Immature natural killer cell (primary cell): Measurements from ENCODE around the gene CBL. TPM values are rescaled to one million over a fixed set of nuclear protein-coding genes. Genes with fewer than 3 reads are reported as not detected.
A peak's percentile ranks its signal among the peaks of the same experiment; 100 is the strongest.

ENCODE experiments used
- DNase-seq, 3 donors: peaks; one replicate each; pipeline ENCODE4 v3.0.0; 2022; ENCODE audit warnings: mixed read lengths in 1 of 3
- H3K27ac Mint-ChIP-seq, 6 donors: one replicate each; pipeline ENCODE4 v1.8.0; 2020; ENCODE audit warnings: mixed read lengths in 6 of 6, mild to moderate bottlenecking in 5 of 6, inconsistent platforms in 4 of 6, moderate library complexity in 3 of 6
- H3K27me3 Mint-ChIP-seq, 3 donors: one replicate each; pipeline ENCODE4 v1.8.0; 2020 to 2021; ENCODE audit warnings: low read depth in 3 of 3, mild to moderate bottlenecking in 3 of 3, mixed read lengths in 3 of 3, moderate library complexity in 3 of 3, inconsistent platforms in 1 of 3
- H3K36me3 Mint-ChIP-seq, 3 donors: one replicate each; pipeline ENCODE4 v1.8.0; 2020; ENCODE audit warnings: mixed read lengths in 3 of 3, inconsistent platforms in 2 of 3, mild to moderate bottlenecking in 2 of 3
- H3K4me1 Mint-ChIP-seq, 2 donors: one replicate each; pipeline ENCODE4 v1.8.0; 2020; ENCODE audit warnings: inconsistent platforms in 2 of 2, mild to moderate bottlenecking in 2 of 2, mixed read lengths in 2 of 2, moderate library complexity in 1 of 2
- H3K4me3 Mint-ChIP-seq, 5 donors: one replicate each; pipeline ENCODE4 v1.8.0; 2020; ENCODE audit warnings: mild to moderate bottlenecking in 5 of 5, mixed read lengths in 5 of 5, inconsistent platforms in 3 of 5, moderate library complexity in 3 of 5
- H3K9me3 Mint-ChIP-seq, 6 donors: one replicate each; pipeline ENCODE4 v1.8.0; 2020; ENCODE audit warnings: mild to moderate bottlenecking in 6 of 6, mixed read lengths in 6 of 6, inconsistent platforms in 4 of 6, moderate library complexity in 3 of 6
- polyA plus RNA-seq, 3 donors: library from polyadenylated mRNA; unstranded; fragments of 300-500 nt; fragmentation: Illumina TruSeq; gene quantifications; one replicate each; pipeline ENCODE4 v1.2.3, GENCODE V29; 2021

Gene CBL
- polyA plus RNA-seq, 3 donors from 2014 or later = 1.1 to 9.6 (median 5.0) TPM

DNA sequence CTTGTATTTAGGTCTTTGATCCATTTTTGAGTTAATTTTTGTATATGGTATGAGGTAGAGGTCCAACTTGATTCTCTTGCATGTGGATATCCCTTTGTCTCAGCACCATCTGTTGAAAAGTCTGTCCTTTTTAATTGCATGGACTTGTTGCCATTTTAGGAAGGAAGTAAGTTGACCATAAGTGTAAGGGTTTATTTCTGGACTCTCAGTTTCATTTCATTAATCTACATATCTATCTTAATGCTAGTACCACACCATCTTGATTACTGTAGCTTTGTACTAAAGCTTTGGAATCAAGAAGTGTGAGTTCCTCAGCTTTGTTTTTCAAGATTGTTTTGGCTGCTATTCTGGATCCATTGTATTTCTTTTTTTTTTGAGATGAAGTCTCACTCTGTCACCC lies 31.4 kb downstream of the CBL start:
- H3K4me3 Mint-ChIP-seq = no peak overlapping the region
- H3K36me3 Mint-ChIP-seq = peaks cover 9 to 18% (median 10%) of the 10 kb centered on the region in 3 donors
- H3K27me3 Mint-ChIP-seq = no peaks in the 10 kb centered on the region
- no peaks in the 10 kb centered on the region for H3K9me3 Mint-ChIP-seq
- H3K4me1 Mint-ChIP-seq = peaks cover 23 to 38% of the 10 kb centered on the region in 2 donors
- H3K27ac Mint-ChIP-seq = no peak overlapping the region
- no peak for DNase-seq

DNA sequence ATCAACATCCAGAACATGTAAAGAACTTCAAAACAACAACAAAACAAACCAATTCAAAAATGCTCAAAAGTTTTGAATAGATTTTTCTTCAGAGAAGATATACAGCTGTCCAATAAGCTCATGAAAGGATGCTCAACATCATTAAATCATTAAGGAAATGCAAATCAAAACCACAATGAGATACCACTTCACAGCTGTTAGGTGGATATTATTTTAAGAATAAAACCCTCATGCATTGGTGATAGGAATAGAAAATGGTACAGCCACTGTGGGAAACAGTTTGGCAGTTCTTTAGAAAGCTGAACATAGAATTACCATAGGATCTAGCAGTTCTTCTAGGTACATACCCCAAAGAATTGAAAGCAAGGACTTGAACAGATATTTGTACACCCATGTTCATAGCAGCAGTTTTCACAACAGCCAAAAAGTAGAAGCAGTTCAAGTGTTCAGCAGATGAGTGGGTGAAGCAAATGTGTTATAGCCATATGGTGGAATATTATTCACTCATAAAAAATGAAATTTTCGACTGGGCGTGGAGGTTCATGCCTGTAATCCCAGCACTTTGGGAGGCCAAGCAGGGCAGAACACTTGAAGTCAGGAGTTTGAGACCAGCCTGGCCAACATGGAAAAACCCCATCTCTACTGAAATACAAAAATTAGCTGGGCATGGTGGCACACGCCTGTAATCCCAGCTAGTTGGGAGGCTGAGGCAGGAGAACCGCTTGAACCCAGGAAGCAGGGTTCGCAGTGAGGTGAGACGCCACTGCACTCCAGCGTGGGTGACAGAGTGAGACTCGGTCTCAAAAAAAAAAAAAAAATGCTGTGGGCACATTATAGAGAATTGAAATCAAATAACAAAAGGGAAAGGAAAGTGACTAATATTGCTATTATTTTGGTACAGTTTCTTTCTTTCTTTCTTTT lies 42.9 kb downstream of the CBL start:
- peak overlapping the region in 2 of 6 donors; percentile 14 to 20 for H3K27ac Mint-ChIP-seq
- peaks cover 1 to 5% (median 4%) of the 10 kb centered on the region in 3 donors for H3K36me3 Mint-ChIP-seq
- no peak overlapping the region for H3K4me3 Mint-ChIP-seq
- H3K27me3 Mint-ChIP-seq = no peaks in the 10 kb centered on the region
- DNase-seq = no peak
- H3K9me3 Mint-ChIP-seq = no peaks in the 10 kb centered on the region
- peaks cover 16 to 29% of the 10 kb centered on the region in 2 donors for H3K4me1 Mint-ChIP-seq

DNA sequence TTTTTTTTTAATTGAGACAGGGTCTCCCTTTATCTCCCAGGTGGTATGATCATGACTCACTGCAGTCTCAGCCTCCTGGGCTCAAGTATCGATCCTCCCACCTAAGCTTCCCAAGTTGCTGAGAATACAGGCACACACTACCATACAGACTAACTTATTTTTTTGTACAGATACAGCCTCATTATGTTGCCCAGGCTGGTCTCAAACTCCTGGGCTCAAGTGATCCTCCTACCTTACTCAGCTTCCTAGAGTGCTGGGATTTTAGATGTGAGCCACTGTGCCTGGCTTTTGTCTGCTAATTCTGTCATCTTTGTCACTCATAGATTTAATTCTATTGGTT lies 43.5 kb downstream of the CBL start:
- Mint-ChIP-seq H3K27me3 (no peaks in the 10 kb centered on the region), H3K36me3 (peaks cover 0 to 5% (median 4%) of the 10 kb centered on the region in 3 donors), H3K27ac (no peak overlapping the region), H3K4me3 (peak overlapping the region in 1 of 5 donors; percentile 19), H3K9me3 (no peaks in the 10 kb centered on the region), H3K4me1 (peaks cover 16 to 29% of the 10 kb centered on the region in 2 donors)
- no peak for DNase-seq

DNA sequence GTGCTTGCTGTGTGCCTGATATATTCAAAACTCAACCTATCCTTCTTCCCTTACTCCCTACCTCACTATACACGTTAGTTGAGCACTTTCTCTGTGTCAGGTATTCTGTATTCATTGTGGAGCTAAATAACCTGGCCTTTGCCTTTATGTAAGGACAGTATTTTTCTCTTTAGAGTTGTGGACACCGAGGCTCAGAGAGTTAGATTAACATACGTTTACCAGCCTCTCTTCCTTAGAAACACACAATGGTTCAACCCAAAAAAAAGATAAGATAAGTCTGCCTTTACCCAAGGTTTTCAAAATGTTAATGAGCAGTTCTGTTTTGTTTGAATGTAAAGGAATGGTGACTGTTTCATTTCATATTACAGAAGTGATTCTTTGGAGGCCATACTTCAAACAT lies 45.0 kb downstream of the CBL start:
- Mint-ChIP-seq H3K9me3 (no peaks in the 10 kb centered on the region), H3K4me3 (no peak overlapping the region), H3K27ac (no peak overlapping the region), H3K4me1 (peaks cover 20 to 29% of the 10 kb centered on the region in 2 donors), H3K36me3 (peaks cover 0 to 5% (median 4%) of the 10 kb centered on the region in 3 donors), H3K27me3 (no peaks in the 10 kb centered on the region)
- DNase-seq = no peak

DNA sequence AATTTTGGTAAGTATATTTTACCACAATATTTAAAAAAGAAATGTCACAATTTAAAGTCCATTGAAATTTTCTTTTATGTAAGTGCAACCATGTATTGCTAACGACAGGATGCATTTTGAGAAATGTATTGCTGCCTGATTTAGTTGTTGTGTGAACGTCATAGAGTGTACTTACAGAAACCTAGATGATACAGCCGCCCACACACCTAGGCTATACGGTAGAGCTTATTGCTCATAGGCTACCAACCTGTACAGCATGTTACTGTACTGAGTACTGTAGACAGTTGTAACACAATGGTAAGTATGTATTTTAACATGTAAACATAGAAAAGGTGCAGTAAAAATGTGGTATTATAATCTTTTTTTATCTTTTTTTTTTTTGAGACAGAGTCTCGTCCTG lies 48.1 kb downstream of the CBL start:
- no peak overlapping the region for H3K27ac Mint-ChIP-seq
- H3K36me3 Mint-ChIP-seq = peaks cover 0 to 5% (median 4%) of the 10 kb centered on the region in 3 donors
- H3K27me3 Mint-ChIP-seq = peaks cover 0 to 2% (median 0%) of the 10 kb centered on the region in 3 donors
- no peaks in the 10 kb centered on the region for H3K9me3 Mint-ChIP-seq
- peaks cover 34 to 35% of the 10 kb centered on the region in 2 donors for H3K4me1 Mint-ChIP-seq
- no peak overlapping the region for H3K4me3 Mint-ChIP-seq
- no peak for DNase-seq

DNA sequence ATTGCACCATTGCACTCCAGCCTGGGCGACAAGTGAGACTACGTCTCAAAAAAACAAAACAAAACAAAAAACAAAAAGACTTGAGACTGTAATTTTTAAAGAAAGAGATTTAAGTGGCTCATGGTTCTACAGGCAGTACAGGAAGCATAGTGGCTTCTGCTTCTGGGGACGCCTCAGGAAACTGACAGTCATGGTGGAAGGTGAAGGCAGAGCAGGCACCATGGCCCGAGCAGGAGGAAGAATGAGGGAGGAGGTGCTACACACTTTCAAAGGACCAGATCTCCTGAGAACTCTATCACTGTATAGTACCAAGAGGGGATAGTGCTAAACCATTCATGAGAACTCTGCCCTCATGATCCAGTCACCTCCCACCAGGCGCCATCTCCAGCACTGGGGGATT lies 52.0 kb downstream of the CBL start:
- Mint-ChIP-seq H3K9me3 (no peaks in the 10 kb centered on the region), H3K36me3 (no peaks in the 10 kb centered on the region), H3K4me1 (peaks cover 34 to 36% of the 10 kb centered on the region in 2 donors), H3K27ac (peak overlapping the region in 4 of 6 donors; percentile 9 to 78 (median 38)), H3K4me3 (peak overlapping the region in 3 of 5 donors; percentile 7 to 38 (median 14)), H3K27me3 (peaks cover 0 to 2% (median 0%) of the 10 kb centered on the region in 3 donors)
- no peak for DNase-seq

DNA sequence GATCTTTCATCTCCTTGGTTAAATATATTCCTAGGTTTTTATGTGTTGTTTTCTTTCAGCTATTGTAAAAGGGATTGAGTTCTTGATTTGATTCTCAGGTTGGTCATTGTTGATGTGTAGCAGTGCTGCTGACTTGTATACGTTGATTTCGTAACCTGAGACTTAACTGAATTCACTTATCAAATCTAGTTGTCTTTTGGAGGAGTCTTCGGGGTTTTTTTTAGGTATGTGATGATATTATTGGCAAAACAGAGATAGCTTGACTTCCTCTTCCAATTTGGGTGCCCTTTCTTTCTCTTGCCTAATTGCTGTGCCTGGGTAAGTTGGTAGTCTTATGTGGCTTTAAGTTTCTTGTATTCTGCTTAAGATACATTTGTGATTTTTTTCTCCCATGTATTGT lies 52.8 kb downstream of the CBL start:
- H3K4me1 Mint-ChIP-seq = peaks cover 34 to 36% of the 10 kb centered on the region in 2 donors
- DNase-seq = no peak
- H3K27ac Mint-ChIP-seq = peak overlapping the region in 4 of 6 donors; percentile 17 to 58 (median 30)
- no peaks in the 10 kb centered on the region for H3K9me3 Mint-ChIP-seq
- peak overlapping the region in 2 of 5 donors; percentile 6 to 26 for H3K4me3 Mint-ChIP-seq
- H3K36me3 Mint-ChIP-seq = no peaks in the 10 kb centered on the region
- peaks cover 0 to 2% (median 0%) of the 10 kb centered on the region in 3 donors for H3K27me3 Mint-ChIP-seq

DNA sequence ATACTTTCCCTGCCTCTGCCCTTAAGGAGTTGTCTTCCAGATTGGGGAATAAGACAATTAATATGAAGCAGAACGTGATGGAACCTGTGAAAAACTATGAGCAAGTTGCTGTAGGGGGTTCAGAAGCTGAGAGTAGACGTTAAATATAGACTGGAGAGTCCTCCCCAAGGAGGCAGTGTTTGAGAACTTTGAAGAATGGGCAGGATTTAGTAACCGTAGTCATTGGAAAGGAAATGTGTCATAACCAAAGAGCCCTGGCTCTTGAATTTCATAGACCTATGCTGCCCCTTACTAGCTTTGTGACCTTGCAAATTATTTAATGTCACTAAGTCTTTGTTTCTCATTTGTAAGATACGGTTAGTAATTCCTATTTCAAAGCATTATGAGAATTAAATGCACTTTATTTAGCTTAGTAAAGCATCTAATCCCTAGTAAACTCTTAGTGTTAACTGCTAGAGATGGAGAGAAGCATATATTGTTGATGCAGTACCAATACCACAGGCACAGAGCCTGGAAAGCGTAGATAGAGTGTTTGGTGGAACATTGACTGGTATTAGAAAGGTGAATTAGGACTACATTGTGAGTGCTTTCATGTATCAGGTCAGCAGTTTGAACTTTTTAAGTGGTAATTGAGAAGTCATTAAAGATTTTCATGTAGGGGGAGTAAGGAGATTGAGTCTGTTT lies 56.7 kb downstream of the CBL start:
- Mint-ChIP-seq H3K36me3 (no peaks in the 10 kb centered on the region), H3K27ac (no peak overlapping the region), H3K27me3 (peaks cover 0 to 4% (median 1%) of the 10 kb centered on the region in 3 donors), H3K9me3 (no peaks in the 10 kb centered on the region), H3K4me3 (no peak overlapping the region), H3K4me1 (peaks cover 33 to 50% of the 10 kb centered on the region in 2 donors)
- DNase-seq = no peak

DNA sequence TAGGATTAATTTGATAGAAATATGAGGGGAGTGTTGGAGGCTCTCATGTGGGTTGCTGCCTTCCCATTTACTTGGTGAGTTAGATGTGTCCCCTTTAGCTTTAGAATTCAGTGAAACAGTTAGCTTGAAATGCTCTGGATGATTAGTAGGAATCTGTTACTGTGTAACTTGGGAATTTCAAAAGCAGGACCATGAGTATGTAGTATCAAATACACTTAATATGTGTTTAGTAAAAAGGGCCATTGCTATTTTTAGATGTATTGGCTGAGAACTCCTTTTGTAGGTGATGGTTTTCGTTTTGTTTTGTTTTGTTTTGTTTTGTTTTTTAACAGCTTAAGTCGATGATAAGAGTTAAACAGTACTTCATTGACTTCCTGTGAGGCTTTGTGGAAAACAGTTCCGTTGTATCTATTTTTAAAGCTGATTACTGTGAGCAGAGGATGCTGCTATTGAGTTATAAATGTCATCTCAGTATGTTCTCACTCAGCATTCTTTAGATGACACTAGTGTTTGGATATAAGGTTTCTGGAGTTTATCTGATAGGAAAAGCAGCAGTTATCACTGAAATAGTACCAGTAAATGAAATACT lies 57.3 kb downstream of the CBL start:
- peak; percentile 10 to 31 (median 24) for DNase-seq
- no peak overlapping the region for H3K27ac Mint-ChIP-seq
- H3K9me3 Mint-ChIP-seq = no peaks in the 10 kb centered on the region
- no peaks in the 10 kb centered on the region for H3K36me3 Mint-ChIP-seq
- peaks cover 28 to 47% of the 10 kb centered on the region in 2 donors for H3K4me1 Mint-ChIP-seq
- H3K4me3 Mint-ChIP-seq = no peak overlapping the region
- H3K27me3 Mint-ChIP-seq = peaks cover 0 to 2% (median 1%) of the 10 kb centered on the region in 3 donors

DNA sequence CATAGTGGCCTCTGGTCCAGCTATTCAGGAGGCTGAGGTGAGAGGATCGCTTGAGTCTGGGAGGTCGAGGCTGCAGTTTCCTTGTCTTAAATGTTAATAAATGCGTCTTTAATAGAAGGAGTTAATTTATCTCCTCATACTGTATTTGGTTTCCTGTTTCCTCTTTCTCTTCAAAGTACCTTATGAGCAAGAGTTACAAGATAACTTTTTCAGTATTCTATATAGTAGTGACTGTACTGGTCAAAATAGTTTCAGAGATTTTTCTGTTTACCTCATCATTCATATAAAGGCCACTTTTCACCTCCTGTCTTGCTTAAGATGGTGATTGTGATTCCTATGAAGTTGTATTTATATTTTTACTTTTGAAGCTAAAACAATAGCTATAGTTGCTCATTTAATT lies 59.9 kb downstream of the CBL start:
- Mint-ChIP-seq H3K27me3 (peaks cover 0 to 2% (median 1%) of the 10 kb centered on the region in 3 donors), H3K9me3 (no peaks in the 10 kb centered on the region), H3K36me3 (no peaks in the 10 kb centered on the region), H3K4me1 (peaks cover 15 to 23% of the 10 kb centered on the region in 2 donors), H3K27ac (no peak overlapping the region), H3K4me3 (no peak overlapping the region)
- DNase-seq = no peak

DNA sequence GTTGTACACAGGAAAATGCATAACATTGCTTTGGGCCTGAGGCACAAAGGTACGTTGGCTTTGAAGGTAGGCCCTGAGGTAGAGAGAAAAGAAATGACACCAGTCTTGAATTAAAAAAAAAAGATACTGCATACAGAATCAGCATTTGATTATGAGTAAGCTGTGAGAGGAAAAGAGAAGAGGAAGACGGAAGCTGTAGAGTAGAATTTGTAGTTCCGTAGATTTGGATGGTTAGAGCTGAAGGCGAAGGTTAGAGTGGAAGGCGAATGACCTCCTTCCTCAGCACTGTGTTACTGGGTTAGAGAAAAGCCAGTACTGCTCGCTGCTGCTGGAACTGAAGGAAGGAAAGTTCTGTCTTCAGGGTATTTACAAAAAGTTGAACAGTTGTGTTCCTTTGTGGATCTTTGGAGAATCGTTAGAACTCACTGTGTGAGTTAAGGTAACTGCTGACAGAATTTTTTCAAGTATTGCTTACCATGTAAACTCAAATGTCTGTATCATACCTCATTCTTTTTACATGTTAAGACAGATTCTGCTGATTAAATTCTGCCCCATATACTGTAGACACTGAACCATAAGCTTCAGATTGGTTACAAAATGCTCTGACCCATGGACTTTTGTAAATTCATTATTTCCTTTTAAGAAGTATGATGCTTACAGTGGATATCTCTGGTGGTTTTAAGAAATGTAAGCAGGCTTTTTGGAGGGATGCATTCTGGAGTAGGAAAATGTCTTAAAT lies 60.5 kb downstream of the CBL start:
- H3K9me3 Mint-ChIP-seq = no peaks in the 10 kb centered on the region
- peaks cover 15 to 23% of the 10 kb centered on the region in 2 donors for H3K4me1 Mint-ChIP-seq
- peaks cover 0 to 2% (median 1%) of the 10 kb centered on the region in 3 donors for H3K27me3 Mint-ChIP-seq
- no peak for DNase-seq
- H3K27ac Mint-ChIP-seq = no peak overlapping the region
- H3K4me3 Mint-ChIP-seq = no peak overlapping the region
- H3K36me3 Mint-ChIP-seq = no peaks in the 10 kb centered on the region

DNA sequence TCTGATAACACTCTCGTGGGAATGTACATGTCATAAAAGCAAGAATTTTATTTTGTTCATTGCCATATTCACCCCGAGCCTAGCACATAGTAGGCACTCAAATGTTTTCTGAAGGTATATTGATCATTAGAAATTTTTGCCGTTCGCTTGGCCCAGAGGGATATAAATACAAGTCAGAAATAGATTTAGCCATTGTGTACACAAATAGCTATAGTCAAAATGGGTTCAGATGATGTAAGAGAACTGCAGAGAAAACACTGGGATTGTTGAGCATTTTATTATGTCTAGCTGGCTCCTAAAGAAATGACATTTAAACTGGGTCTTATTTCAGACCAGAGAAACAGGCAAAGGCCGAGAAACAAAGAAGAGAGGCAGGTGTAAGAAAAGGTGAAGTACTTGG lies 61.5 kb downstream of the CBL start:
- peaks cover 15 to 23% of the 10 kb centered on the region in 2 donors for H3K4me1 Mint-ChIP-seq
- H3K9me3 Mint-ChIP-seq = no peaks in the 10 kb centered on the region
- H3K36me3 Mint-ChIP-seq = peaks cover 0 to 3% (median 0%) of the 10 kb centered on the region in 3 donors
- DNase-seq = no peak
- peaks cover 0 to 2% (median 1%) of the 10 kb centered on the region in 3 donors for H3K27me3 Mint-ChIP-seq
- peak overlapping the region in 1 of 6 donors; percentile 74 for H3K27ac Mint-ChIP-seq
- H3K4me3 Mint-ChIP-seq = no peak overlapping the region

DNA sequence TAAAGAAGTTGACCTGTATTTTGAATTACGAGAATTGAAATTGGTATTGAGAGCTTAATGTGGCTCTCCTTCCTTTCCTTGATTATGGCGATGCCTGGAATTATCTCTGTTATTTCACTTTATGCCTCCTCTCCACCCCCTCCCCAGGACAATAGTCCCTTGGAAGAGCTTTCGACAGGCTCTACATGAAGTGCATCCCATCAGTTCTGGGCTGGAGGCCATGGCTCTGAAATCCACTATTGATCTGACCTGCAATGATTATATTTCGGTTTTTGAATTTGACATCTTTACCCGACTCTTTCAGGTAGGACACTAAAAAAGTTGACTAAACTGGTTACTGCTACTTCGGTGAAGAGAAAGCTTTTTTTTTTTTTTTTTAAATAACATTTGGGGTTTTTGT lies 67.6 kb downstream of the CBL start:
- no peak overlapping the region for H3K4me3 Mint-ChIP-seq
- no peak for DNase-seq
- H3K36me3 Mint-ChIP-seq = peaks cover 23 to 48% (median 26%) of the 10 kb centered on the region in 3 donors
- H3K9me3 Mint-ChIP-seq = no peaks in the 10 kb centered on the region
- no peaks in the 10 kb centered on the region for H3K27me3 Mint-ChIP-seq
- H3K4me1 Mint-ChIP-seq = no peaks in the 10 kb centered on the region
- H3K27ac Mint-ChIP-seq = peak overlapping the region in 1 of 6 donors; percentile 29
